ENCODE measurements around the gene SPTLC3. TPM values are rescaled to one million over a fixed set of nuclear protein-coding genes. Genes with fewer than 3 reads are reported as not detected.

SPTLC3 gene
- total and polyA plus RNA-seq, 2 experiments from 2014 or later = 0.52 to 0.66 TPM

DNA sequence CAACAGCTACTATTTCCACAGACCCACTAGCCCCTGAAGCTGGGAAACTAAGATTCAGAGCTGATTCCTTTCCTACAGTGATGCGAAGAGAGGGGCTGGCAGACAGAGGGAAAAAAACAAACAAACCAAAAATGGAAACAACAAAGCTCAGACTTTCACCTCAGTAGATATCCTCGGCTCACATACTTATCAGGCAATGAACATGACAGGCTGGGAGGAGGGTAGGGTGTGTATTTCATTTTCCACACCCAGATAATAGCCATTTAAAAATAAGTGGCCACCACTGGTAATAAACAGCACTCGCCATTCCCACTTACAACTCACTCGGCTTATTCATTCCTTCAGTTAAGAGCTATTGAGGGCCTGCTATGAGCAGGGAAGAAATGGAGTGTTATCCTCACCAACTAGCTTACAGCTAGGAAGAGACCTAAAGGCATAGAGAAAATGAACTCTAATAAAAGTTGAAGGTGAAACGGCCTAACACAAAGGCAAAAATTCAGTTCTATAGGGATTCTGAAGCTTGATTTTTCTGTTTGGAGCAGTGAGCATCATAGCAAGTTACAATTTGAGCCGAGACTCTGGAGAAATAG is 32.0 kb upstream of the SPTLC3 start:
- no peak overlapping the region for H3K4me3 Mint-ChIP-seq
- H3K27me3 ChIP-seq (ENCODE audit: insufficient read depth) = no peaks in the 10 kb centered on the region
- no peaks in the 10 kb centered on the region; the same call in 1 of the 2 replicates for H3K9me2 ChIP-seq (ENCODE audit: insufficient read depth)
- H3K27ac ChIP-seq (ENCODE audit: low read depth) = no peak overlapping the region
- H3K27ac Mint-ChIP-seq = no peak overlapping the region
- ATAC-seq (no peak), DNase-seq (ENCODE audit: low spot score) (no peak)
- no peaks in the 10 kb centered on the region for H3K27me3 Mint-ChIP-seq (ENCODE audit: insufficient read depth, low read depth, poor library complexity)
- H3K36me3 Mint-ChIP-seq (ENCODE audit: low read depth) = no peaks in the 10 kb centered on the region
- no peaks in the 10 kb centered on the region for H3K79me2 ChIP-seq (replicated peaks; ENCODE audit: insufficient read depth)
- H3K4me2 ChIP-seq = no peak overlapping the region
- H3K4me1 ChIP-seq (ENCODE audit: insufficient read depth) = no peaks in the 10 kb centered on the region
- TF ChIP-seq EZH2 (IDR thresholded peaks at IDR 0.05; ENCODE audit: low read depth, unreplicated experiment) (no peak), REST (IDR thresholded peaks at IDR 0.05; ENCODE audit: unreplicated experiment) (no peak), JUNB (IDR thresholded peaks at IDR 0.05; ENCODE audit: unreplicated experiment) (no peak), STAT1 (IDR thresholded peaks at IDR 0.05; ENCODE audit: unreplicated experiment) (no peak), EZH2phosphoT487 (IDR thresholded peaks at IDR 0.05; ENCODE audit: unreplicated experiment) (no peak), ZNF114 (CRISPR knock-in tag; IDR thresholded peaks at IDR 0.05) (no peak), ZNF331 (CRISPR knock-in tag; IDR thresholded peaks at IDR 0.05; ENCODE audit: low read depth) (no peak), CREB1 (CRISPR knock-in tag; IDR thresholded peaks at IDR 0.05; ENCODE audit: low read depth) (no peak), CTCF (conservative IDR thresholded peaks at IDR 0.05; ENCODE audit: low read depth in 2 of 2) (no peak)
- TF ChIP-seq, protein P1, sequence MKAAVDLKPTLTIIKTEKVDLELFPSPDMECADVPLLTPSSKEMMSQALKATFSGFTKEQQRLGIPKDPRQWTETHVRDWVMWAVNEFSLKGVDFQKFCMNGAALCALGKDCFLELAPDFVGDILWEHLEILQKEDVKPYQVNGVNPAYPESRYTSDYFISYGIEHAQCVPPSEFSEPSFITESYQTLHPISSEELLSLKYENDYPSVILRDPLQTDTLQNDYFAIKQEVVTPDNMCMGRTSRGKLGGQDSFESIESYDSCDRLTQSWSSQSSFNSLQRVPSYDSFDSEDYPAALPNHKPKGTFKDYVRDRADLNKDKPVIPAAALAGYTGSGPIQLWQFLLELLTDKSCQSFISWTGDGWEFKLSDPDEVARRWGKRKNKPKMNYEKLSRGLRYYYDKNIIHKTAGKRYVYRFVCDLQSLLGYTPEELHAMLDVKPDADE (IDR thresholded peaks at IDR 0.05) = no peak
- TF ChIP-seq, protein P2, sequence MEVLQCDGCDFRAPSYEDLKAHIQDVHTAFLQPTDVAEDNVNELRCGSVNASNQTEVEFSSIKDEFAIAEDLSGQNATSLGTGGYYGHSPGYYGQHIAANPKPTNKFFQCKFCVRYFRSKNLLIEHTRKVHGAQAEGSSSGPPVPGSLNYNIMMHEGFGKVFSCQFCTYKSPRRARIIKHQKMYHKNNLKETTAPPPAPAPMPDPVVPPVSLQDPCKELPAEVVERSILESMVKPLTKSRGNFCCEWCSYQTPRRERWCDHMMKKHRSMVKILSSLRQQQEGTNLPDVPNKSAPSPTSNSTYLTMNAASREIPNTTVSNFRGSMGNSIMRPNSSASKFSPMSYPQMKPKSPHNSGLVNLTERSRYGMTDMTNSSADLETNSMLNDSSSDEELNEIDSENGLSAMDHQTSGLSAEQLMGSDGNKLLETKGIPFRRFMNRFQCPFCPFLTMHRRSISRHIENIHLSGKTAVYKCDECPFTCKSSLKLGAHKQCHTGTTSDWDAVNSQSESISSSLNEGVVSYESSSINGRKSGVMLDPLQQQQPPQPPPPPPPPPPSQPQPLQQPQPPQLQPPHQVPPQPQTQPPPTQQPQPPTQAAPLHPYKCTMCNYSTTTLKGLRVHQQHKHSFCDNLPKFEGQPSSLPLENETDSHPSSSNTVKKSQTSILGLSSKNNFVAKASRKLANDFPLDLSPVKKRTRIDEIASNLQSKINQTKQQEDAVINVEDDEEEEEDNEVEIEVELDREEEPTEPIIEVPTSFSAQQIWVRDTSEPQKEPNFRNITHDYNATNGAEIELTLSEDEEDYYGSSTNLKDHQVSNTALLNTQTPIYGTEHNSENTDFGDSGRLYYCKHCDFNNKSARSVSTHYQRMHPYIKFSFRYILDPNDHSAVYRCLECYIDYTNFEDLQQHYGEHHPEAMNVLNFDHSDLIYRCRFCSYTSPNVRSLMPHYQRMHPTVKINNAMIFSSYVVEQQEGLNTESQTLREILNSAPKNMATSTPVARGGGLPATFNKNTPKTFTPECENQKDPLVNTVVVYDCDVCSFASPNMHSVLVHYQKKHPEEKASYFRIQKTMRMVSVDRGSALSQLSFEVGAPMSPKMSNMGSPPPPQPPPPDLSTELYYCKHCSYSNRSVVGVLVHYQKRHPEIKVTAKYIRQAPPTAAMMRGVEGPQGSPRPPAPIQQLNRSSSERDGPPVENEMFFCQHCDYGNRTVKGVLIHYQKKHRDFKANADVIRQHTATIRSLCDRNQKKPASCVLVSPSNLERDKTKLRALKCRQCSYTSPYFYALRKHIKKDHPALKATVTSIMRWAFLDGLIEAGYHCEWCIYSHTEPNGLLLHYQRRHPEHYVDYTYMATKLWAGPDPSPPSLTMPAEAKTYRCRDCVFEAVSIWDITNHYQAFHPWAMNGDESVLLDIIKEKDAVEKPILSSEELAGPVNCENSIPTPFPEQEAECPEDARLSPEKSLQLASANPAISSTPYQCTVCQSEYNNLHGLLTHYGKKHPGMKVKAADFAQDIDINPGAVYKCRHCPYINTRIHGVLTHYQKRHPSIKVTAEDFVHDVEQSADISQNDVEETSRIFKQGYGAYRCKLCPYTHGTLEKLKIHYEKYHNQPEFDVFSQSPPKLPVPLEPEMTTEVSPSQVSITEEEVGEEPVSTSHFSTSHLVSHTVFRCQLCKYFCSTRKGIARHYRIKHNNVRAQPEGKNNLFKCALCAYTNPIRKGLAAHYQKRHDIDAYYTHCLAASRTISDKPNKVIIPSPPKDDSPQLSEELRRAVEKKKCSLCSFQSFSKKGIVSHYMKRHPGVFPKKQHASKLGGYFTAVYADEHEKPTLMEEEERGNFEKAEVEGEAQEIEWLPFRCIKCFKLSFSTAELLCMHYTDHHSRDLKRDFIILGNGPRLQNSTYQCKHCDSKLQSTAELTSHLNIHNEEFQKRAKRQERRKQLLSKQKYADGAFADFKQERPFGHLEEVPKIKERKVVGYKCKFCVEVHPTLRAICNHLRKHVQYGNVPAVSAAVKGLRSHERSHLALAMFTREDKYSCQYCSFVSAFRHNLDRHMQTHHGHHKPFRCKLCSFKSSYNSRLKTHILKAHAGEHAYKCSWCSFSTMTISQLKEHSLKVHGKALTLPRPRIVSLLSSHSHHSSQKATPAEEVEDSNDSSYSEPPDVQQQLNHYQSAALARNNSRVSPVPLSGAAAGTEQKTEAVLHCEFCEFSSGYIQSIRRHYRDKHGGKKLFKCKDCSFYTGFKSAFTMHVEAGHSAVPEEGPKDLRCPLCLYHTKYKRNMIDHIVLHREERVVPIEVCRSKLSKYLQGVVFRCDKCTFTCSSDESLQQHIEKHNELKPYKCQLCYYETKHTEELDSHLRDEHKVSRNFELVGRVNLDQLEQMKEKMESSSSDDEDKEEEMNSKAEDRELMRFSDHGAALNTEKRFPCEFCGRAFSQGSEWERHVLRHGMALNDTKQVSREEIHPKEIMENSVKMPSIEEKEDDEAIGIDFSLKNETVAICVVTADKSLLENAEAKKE (CRISPR knock-in tag; IDR thresholded peaks at IDR 0.05) = no peak
- H3K9me3 Mint-ChIP-seq = no peaks in the 10 kb centered on the region
- H4K20me1 ChIP-seq (replicated peaks; ENCODE audit: insufficient read depth) = no peaks in the 10 kb centered on the region
- no peaks in the 10 kb centered on the region for H3F3A ChIP-seq (replicated peaks; ENCODE audit: low read depth)
- no peaks in the 10 kb centered on the region for H3K36me3 ChIP-seq (ENCODE audit: insufficient read depth)
- no peaks in the 10 kb centered on the region; the same call in 2 of the 3 replicates for H3K4me1 Mint-ChIP-seq
- H2AFZ ChIP-seq = peak overlapping the region; percentile 28; the same call in 1 of the 2 replicates
- H3K4me3 ChIP-seq = no peak overlapping the region
